Cerebellar cortex (tissue), 1 donor: ENCODE results near the gene PPP1CA.
A peak's percentile ranks its signal among the peaks of the same experiment; 100 is the strongest.

Source experiments
- DNase-seq: peaks from one replicate; pipeline ENCODE4 v3.0.0-alpha.2; 2015; ENCODE audit warnings: low spot score

Gene PPP1CA

GRCh38 chr11:67351275-67352005, 50.2 kb downstream of the PPP1CA start:
- peak; percentile 86 for DNase-seq

- DNase-seq, result no peak
These were observed 51.7 kb downstream of the PPP1CA start for GRCh38 chr11:67349928-67350465.

GRCh38 chr11:67349457-67349856, 52.2 kb downstream of the PPP1CA start:
- DNase-seq, result no peak

- no peak for DNase-seq
These were observed 52.6 kb downstream of the PPP1CA start for GRCh38 chr11:67349036-67349435.
